NCI-H2196 treated with DMSO at 0.1 percent for 48 hours (cell line): ENCODE results near the gene RFT1.
"Not testable (repeated sequence)": the region's sequence is repeated elsewhere in the genome, so short reads cannot be mapped to it uniquely, and the experiment has no call there.

Experiments
- DNase-seq: peaks from one replicate; lab custom pipeline; 2025; ENCODE audit not compliant: unreplicated experiment; lab: John Stamatoyannopoulos, UW

The RFT1 gene

DNA sequence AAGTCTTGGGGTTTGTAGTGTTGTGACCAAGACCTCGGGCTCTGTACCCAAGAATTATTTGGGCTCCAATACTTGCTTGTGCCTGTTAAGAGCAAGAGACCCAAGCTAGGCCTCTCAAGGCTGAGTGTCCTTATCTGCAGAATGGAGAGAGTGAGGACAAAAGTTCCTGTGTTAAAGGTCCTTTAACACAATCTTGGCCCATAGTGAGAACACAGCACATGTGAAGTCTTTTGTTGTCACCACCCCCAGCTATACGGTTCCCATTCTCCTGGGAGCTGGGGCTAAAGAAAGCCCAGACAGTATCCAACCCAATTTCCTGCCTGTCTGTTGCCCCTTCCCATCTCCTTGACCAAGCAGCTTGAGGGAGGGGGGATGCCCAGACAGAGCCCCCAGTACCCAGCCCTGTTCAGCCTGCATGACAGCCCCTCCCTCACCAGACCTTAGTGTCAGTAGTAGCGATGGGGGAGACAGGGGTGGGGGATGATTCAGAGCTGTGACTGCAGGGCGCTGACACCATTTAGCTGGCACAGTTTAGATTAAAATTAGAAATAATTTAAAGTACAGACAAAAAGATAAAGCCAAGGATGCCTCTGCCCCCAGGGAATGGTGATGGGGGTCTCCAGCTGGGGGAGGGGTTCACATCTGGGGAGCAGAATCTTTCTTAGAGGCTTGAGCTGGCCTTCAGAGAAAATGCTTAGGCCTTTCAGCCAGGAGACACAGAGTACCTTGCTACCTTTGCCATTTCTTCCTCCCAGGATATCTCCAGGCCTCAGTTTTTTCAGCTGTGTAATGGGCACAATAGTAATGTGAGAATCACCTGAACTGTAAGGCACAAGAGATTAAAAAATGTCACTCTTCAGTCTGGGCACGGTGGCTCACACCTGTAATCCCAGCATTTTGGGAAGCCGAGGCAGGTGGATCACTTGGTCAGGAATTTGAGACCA, 33.5 kb upstream of the RFT1 start:
- DNase-seq, result no peak

GRCh38 chr3:53162672-53163443, 32.6 kb upstream of the RFT1 start:
- no peak for DNase-seq

DNA sequence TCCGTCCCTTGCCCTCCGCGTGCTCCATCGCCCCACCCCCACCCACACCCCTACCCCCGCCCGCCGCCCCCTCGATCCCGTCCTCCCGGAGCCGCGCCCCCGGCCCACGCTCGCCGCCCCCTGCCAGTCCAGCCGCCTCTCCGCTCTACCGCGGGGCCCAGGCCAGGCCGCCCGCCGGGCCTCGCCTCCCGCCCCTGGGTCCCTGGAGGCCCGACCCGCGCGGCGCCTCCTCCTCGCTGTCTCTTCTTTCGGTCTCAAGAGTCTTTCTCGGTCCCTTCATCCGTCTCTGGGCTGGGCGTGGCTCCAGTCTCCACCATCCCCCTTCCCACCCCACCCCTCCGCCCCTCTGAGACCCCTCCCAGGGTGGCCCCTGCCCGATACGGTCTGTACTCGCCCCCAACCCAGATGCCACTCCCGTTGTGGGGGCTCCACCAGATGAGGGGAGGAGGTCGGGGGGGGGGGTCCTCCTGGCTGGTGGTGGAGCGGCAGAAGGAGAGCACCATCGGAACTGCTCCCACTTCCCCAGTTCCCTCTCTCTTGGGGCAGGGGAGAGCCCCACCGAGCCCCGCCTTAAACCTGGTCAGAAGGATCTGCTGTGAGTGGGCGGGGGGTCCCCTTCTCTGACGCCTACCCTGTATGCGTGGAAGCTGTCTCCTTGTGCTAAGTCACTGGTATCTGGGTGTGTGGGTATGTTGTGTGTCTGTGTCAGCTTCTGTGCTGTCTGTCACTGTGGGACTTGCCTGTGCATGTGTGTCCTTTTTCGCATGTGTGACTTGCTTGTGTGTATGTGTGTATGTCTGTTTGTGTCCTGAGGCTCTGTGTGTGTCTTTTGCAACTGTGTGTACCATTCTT, 31.8 kb upstream of the RFT1 start:
- no peak for DNase-seq

DNA sequence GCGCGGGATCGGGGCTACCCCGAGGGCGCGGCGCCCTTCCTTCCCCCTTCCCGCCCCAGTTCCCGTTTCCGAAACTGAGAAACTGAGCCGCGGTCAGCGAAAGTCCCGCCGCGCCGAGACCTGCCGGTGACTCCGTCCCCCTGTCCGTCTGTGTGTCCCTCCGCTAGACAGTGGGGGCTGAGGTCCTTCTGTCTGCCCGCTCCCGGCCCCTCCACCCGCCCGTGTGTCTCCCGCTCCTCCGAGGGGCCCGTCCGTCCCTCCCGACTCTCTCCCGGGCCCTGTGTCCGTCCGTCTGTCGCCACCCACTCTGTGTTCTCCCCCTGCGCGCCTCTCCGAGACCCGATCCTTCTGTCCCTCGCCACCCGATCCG, 31.2 kb upstream of the RFT1 start:
- no peak for DNase-seq

DNA sequence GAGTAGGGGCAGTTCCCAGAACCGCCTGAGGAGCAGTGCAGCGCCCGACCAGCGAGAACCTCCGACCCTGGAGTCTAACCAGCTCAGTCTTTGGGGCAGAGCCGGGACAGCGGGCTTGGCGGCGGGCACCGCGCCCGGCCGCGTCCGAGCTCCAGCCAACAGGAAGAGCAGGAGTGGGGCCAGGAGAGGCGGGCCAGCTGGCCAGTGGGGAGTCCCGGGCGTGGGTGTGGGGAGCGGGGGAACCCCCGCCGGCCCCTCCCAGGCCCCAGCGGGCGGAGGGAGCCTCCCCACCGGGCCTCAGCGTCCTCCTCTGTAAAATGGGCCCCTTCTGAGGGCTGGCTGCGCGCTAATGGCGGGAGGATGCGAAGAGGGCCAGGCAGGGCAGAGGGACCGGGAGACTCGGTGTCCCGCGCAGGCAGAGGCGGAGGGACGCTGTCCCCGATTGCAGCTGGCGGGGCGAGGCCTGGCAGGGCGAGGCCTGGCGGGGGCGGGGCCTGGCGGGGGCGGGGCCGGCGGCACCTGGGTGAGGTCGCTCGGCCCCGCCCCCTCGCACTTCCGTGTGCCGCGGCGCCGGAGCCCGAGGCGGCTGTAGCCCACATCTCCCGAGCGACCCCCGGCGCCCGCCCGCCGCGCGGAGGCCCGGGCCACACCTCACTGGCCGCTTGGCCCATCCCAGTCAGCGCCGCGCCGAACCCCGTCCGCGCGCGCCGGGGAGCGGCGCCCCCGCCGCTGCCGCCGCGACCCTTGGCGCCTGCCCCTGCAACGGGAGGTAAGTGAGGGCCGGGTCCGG, 30.6 kb upstream of the RFT1 start, which contains the start of gene PRKCD:
PRKCD (plus strand) TSS at position 550 of the 790 bp plus-strand sequence. CDS start 17,214 bp downstream, outside the sequence.
- peak; percentile 23 for DNase-seq

GRCh38 chr3:53160061-53160659, 29.9 kb upstream of the RFT1 start:
- no peak for DNase-seq

GRCh38 chr3:53159156-53160060, 29.2 kb upstream of the RFT1 start:
- DNase-seq, result no peak

DNA sequence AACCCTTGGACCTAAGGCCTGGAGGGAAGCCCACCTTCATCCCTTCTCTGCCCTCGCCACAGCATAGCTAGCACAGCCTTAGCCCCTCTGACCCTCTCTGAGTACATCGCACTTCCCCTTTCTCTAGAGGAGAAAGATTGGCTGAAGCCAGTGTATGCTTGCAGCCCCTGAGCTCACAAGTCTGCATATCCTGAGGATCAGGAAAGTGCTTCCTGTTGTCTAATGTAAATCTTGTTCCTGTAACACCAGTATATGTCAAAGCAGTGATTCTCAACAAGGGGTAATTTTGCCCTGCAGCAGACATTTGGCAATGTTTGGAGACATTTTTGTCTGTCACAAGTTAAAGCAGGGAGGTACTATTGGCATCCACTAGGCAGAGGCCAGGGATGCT, 28.5 kb upstream of the RFT1 start:
- no peak for DNase-seq

- DNase-seq, result no peak
Observed at GRCh38 chr3:53157974-53158580, 27.8 kb upstream of the RFT1 start.

- DNase-seq, result no peak
Observed at GRCh38 chr3:53156368-53156834, 26.2 kb upstream of the RFT1 start.

- no peak for DNase-seq
Observed at GRCh38 chr3:53155760-53156159, 25.5 kb upstream of the RFT1 start.

DNA sequence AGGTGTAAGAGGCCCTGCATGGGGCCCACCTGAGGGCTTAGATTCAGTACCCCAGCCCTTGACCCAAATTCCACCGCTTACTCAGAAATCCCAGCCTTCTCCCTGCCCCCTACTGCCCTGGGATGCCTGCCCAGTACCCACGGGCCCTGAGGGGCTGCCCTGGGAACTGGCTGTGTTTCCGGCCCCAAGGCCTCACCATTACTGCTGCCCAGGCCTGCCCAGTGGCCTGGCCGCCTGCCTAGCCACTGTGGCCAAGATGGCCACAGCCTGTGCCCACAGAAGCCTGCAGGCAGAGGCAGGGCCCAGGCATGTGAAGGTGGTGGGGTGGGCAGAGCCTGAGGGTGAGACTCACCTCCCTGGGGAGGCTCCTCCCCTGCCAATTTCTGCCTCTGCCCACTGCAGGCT, 24.6 kb upstream of the RFT1 start:
- no peak for DNase-seq

- DNase-seq, result no peak
Observed at GRCh38 chr3:53153980-53154379, 23.7 kb upstream of the RFT1 start.

- no peak for DNase-seq
Observed at GRCh38 chr3:53153264-53153823, 23.1 kb upstream of the RFT1 start.

DNA sequence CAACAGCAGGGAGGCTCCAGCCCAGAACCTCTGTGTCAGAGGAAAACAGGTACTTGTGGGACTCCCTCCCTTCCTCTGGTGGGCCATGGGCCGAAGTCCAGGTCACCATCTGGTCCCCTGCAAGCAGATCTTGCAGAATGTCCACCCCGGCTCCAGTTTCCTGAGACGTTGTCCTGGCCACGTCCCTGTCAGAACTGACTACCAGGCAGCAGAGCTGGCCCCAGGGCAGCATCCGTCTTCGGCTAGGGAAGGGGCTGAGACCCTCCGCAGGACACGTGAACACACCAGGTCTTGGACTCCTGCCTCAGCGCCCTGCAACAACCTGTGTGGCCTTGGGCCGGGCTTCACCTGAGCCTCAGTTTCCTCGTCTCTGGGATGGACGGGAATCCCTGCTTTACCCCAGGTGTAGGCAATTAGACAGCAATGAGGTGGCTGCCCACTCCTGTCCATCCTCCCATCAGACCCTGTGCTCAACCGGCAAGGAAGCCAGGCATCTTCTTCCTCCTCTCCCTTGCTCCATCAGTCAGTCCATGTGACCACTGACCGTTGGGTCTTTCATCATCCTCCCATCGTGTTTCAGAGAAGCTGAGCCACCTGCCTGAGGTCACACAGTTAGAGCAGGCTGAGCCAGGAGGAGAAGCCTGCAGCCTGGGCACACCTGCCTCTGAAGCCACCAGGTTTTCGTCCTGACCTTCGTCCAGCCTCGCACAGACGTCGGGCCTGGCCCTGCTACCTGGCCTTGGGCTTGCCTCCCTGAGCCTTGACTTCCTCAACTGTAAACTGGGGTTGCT, 21.8 kb upstream of the RFT1 start:
- no peak for DNase-seq

- no peak for DNase-seq
Observed at GRCh38 chr3:53151465-53151864, 21.2 kb upstream of the RFT1 start.

GRCh38 chr3:53151086-53151438, 20.8 kb upstream of the RFT1 start:
- not testable (repeated sequence) for DNase-seq
